NCI-H187 (cell line): Measurements from ENCODE around the gene TBC1D1.
A peak's percentile ranks its signal among the peaks of the same experiment; 100 is the strongest.
"Not testable (repeated sequence)": the region's sequence is repeated elsewhere in the genome, so short reads cannot be mapped to it uniquely, and the experiment has no call there.

Experiments
- DNase-seq, 2 experiments: peaks; one replicate each; lab custom pipeline; 2025; lab: John Stamatoyannopoulos, UW

Gene TBC1D1

GRCh38 chr4:37966044-37966443 is 75.2 kb downstream of the TBC1D1 start:
- DNase-seq: no peak

- DNase-seq: no peak
Measured at GRCh38 chr4:37967736-37968135, 76.9 kb downstream of the TBC1D1 start.

- DNase-seq: no peak
Measured at GRCh38 chr4:37968747-37969146, 77.9 kb downstream of the TBC1D1 start.

- DNase-seq: no peak
Measured at GRCh38 chr4:37970702-37971101, 79.8 kb downstream of the TBC1D1 start.

GRCh38 chr4:37971202-37971601 is 80.3 kb downstream of the TBC1D1 start:
- no peak for DNase-seq

- no peak for DNase-seq
Measured at GRCh38 chr4:37973441-37973840, 82.6 kb downstream of the TBC1D1 start.

- not testable (repeated sequence) for DNase-seq
Measured at GRCh38 chr4:37975321-37975822, 84.5 kb downstream of the TBC1D1 start.

GRCh38 chr4:37976507-37976906 is 85.6 kb downstream of the TBC1D1 start:
- DNase-seq: no peak

GRCh38 chr4:37976991-37977470 is 86.1 kb downstream of the TBC1D1 start:
- peak in 1 of 2 experiments; percentile 58 for DNase-seq

GRCh38 chr4:37977471-37978247 is 86.8 kb downstream of the TBC1D1 start:
- DNase-seq: peak in 1 of 2 experiments; percentile 44

GRCh38 chr4:37978248-37978924 is 87.5 kb downstream of the TBC1D1 start:
- DNase-seq: no peak

GRCh38 chr4:37980246-37980645 is 89.4 kb downstream of the TBC1D1 start:
- DNase-seq: no peak

GRCh38 chr4:37981425-37981824 is 90.5 kb downstream of the TBC1D1 start:
- no peak for DNase-seq

GRCh38 chr4:37981844-37982720 is 91.2 kb downstream of the TBC1D1 start:
- DNase-seq: no peak

- DNase-seq: no peak
Measured at GRCh38 chr4:37982736-37983135, 91.9 kb downstream of the TBC1D1 start.

- DNase-seq: no peak
Measured at GRCh38 chr4:37983951-37984350, 93.1 kb downstream of the TBC1D1 start.

- DNase-seq: no peak
Measured at GRCh38 chr4:37985730-37986275, 94.9 kb downstream of the TBC1D1 start.

GRCh38 chr4:37988670-37989069 is 97.8 kb downstream of the TBC1D1 start:
- DNase-seq: no peak

GRCh38 chr4:37989398-37990260 is 98.7 kb downstream of the TBC1D1 start:
- DNase-seq: no peak

GRCh38 chr4:37990731-37991245 is 99.9 kb downstream of the TBC1D1 start:
- DNase-seq: no peak
